MG63 (cell line): ENCODE results near the gene SPINT2. TPM values are rescaled to one million over a fixed set of nuclear protein-coding genes. Genes with fewer than 3 reads are reported as not detected.
A peak's percentile ranks its signal among the peaks of the same experiment; 100 is the strongest.
"Not testable (repeated sequence)": the region's sequence is repeated elsewhere in the genome, so short reads cannot be mapped to it uniquely, and the experiment has no call there.

Experiments
- DNase-seq: peaks from one replicate; pipeline ENCODE4 v3.0.0-alpha.2; 2020
- H3K27me3 ChIP-seq: fragments of 250-450 bp; sonication (Bioruptor Pico); 2 replicates; pipeline ENCODE4 v1.5.1; 2020; ENCODE audit warnings: mild to moderate bottlenecking, moderate library complexity
- H3K36me3 ChIP-seq: fragments of 250-450 bp; sonication (Bioruptor Pico); 2 replicates; pipeline ENCODE4 v1.5.1; 2020; ENCODE audit warnings: mild to moderate bottlenecking, moderate library complexity
- H3K4me3 ChIP-seq: fragments of 250-450 bp; sonication (Bioruptor Pico); 2 replicates; pipeline ENCODE4 v1.5.1; 2020; ENCODE audit warnings: mild to moderate bottlenecking, moderate library complexity
- H3K9me3 ChIP-seq: fragments of 250-450 bp; sonication (Bioruptor Pico); 2 replicates; pipeline ENCODE4 v1.5.1; 2020; ENCODE audit warnings: mild to moderate bottlenecking, moderate library complexity
- total RNA-seq: library from RNA; depleted of rRNA; stranded (reverse); fragments of >200 nt; shearing (Covaris generic); gene quantifications from 2 replicates; pipeline ENCODE4 v1.2.3, GENCODE V29; 2014; ENCODE audit warnings: low replicate concordance

SPINT2 gene
- total RNA-seq, 1 experiment from 2014 or later = 7.7 TPM

DNA sequence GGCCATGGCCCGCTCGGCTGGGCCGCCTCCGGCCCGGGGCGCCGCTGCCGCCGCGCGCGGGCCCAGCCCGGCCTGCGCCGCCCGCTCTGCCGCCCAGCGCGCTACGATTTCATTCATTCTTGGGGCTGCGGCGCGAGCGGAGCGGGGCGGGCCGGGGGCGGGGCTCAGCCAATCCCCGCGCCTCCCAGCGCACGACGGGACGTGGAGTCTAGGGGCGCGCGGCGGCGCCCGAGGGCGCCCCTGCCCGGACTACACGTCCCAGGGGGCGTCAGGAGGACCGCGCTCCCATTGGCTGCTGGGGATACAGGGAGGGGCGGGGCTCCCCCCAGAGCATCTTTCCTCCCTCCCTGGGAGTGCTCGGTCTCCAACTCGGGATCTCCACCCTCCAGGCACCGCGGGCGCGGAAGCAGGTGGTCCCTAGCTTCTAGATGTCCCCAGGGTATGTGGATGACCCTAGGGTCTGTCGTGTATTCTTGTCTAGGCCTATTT lies 34.7 kb upstream of the SPINT2 start:
- no peaks in the 10 kb centered on the region for H3K36me3 ChIP-seq
- H3K27me3 ChIP-seq = peaks cover 14% of the 10 kb centered on the region; the same call in 1 of the 2 replicates
- no peak overlapping the region; the same call in 1 of the 2 replicates for H3K4me3 ChIP-seq
- no peaks in the 10 kb centered on the region for H3K9me3 ChIP-seq
- peak; percentile 88 for DNase-seq

DNA sequence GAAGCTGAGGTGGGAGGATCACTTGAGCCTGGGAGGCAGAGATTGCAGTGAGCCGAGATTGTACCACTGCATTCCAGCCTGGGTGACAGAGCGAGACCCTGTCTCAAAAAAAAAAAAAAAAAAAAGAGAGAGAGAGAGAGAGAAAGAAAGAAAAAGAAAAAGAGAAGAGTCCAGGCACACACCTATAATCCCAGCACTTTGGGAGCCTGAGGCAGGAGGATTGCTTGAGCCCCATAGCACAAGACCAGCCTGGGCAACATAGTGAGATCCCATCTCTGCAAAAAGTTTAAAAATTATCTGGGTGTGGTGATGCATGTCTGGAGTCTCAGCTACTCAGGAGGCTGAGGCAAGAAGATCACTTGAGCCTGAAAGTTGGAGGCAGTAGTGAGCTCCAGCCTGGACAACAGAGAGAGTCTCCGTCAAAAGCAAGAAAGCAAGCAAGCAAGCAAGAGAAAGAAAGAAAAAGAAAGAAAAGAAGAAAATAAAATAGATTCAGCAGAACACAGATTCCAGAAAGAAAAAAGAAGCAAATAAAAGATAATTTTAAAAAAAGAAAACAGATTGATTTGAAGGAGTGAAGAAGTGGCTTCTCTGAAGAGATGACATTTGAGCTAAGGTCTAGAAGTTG lies 33.8 kb upstream of the SPINT2 start:
- not testable (repeated sequence) for H3K9me3 ChIP-seq, DNase-seq, H3K36me3 ChIP-seq, H3K4me3 ChIP-seq
- peaks cover 14% of the 10 kb centered on the region; the same call in 1 of the 2 replicates for H3K27me3 ChIP-seq

DNA sequence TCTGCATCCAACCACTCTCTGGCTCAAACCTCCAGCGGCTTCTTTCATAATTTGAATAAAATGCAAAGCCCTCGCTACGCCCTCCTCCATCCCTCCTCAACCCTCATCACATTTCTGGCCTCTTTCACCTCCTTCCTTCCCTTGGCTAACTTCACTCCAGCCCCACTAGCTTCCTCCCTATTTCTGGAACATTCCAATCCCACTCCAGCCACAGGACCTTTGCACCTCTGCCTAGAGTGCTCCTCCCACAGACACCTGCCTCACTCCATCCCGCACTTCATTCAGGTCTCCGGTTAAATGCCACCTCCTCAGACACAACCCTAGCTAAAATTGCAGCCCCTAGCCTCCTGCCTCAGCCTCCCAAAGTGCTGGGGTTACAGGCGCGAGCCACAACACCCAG lies 32.5 kb upstream of the SPINT2 start:
- no peak for DNase-seq
- H3K27me3 ChIP-seq = peaks cover 14% of the 10 kb centered on the region; the same call in 1 of the 2 replicates
- H3K4me3 ChIP-seq = no peak overlapping the region
- no peaks in the 10 kb centered on the region for H3K36me3 ChIP-seq
- no peaks in the 10 kb centered on the region for H3K9me3 ChIP-seq

DNA sequence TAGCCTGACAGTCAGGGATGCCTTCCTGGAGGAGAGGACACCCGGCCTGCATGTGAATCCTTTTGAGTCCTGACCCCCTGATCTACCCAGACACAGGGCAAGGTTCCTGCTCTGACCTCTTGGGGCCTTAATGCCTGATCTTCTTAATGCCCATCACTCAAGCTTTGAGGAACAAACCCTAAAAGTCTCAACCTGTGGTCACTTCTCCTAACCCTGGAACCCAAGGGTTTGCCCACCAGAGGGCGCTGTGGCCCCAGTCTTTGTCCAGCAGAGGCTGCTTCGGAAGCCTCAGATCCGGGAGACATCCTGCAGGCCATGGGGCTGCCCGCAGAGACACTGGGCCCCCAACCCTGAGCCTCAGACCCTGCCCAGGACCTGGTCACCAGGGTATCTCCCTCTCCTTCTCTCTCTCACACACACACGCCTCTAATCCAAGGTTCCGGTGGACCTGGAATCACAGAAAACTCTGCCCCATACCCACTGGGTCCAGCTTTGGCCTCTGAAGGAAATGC lies 30.6 kb upstream of the SPINT2 start:
- Histone ChIP-seq H3K4me3 (no peak overlapping the region), H3K36me3 (no peaks in the 10 kb centered on the region), H3K9me3 (no peaks in the 10 kb centered on the region), H3K27me3 (peaks cover 13% of the 10 kb centered on the region; the same call in 1 of the 2 replicates)
- DNase-seq = peak; percentile 64

DNA sequence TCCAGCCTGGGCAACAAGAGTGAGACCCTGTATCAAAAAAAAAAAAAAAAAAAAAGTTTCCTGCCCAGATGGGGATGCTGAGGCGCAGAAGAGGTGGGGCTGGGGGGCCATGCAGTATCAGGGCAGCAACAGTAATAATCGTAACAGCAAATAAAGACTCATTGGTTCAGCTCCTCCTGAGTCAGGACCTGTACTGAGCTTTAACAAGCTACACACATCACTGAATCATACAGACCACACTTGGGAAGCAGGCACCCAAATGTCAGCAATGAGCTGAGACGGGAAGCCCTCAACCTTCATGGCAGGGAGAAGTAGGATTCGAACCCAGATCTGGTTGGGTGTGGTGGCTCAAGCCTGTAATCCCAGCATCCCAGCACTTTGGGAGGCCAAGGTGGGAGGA lies 29.8 kb upstream of the SPINT2 start:
- H3K9me3 ChIP-seq = no peaks in the 10 kb centered on the region
- no peaks in the 10 kb centered on the region for H3K36me3 ChIP-seq
- DNase-seq = no peak
- no peak overlapping the region for H3K4me3 ChIP-seq
- H3K27me3 ChIP-seq = peaks cover 9% of the 10 kb centered on the region; the same call in 1 of the 2 replicates

DNA sequence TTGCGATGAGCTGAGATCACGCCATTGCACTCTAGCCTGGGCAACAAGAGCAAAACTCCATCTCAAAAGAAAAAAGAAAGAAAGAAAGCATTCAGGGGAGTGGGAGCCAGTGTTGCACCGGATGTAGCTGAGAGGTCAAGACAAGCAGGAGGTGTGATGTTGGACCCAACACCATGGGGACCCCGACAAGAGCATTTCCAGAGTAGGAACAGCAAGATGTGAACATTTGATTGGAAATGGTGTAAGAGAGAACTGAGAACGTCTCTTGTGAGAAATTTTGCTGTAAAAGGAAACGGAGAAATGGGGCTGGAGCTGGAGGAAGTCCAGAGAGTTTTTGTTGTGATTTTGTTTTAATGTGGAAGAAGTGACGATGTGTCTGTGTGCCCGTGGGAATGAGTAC lies 24.6 kb upstream of the SPINT2 start:
- DNase-seq = no peak
- H3K36me3 ChIP-seq = no peaks in the 10 kb centered on the region
- no peak overlapping the region for H3K4me3 ChIP-seq
- H3K9me3 ChIP-seq = no peaks in the 10 kb centered on the region
- no peaks in the 10 kb centered on the region for H3K27me3 ChIP-seq

DNA sequence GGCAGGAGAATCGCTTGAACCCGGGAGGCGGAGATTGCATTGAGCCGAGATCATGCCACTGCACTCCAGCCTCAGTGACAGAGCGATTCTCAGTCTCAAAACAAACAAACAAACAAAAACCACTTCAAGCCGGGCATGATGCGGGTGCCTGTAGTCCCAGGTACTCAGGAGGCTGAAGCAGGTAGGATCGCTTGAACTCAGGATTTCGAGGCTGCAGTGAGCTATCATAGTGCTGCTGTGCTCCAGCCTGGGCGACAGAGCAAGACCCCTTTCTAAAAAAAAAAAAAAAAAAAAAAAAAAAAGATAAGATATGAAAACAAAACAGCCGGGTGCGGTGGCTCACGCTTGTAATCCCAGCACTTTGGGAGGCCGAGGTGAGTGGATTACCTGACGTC lies 21.1 kb upstream of the SPINT2 start:
- no peaks in the 10 kb centered on the region for H3K36me3 ChIP-seq
- no peaks in the 10 kb centered on the region for H3K27me3 ChIP-seq
- H3K9me3 ChIP-seq = no peaks in the 10 kb centered on the region
- peak overlapping the region; percentile 39 for H3K4me3 ChIP-seq
- DNase-seq = no peak

DNA sequence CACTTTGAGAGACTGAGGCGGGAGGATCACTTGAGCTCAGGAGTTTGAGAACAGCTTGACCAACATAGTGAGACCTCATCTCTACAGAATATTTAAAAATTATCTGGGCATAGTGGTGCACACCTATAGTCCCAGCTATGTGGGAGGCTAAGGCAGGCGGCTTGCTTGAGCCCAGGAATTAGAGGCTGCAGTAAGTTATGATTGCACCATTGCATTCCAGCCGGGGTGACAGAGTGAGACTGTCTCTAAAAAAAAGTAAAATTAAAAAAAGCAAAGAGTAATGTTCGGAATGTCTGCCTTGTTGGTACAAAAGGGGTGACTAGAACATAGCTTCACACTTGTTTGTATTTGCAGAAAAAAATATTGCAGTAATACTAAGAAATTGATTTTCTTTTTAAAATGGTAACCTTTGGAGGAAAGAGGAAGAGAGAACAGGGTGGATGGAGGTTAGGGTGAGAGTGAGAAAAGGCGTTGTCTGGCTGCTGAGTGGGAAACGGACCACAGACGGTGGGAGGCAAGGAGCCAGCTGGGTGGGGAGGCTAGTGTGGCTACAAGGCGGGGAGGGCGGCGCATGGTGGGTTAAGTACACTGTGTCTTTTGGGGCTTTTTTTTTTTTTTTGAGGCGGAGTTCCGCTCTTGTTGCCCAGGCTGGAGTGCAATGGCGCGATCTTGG lies 18.4 kb upstream of the SPINT2 start:
- DNase-seq = no peak
- Histone ChIP-seq H3K36me3 (no peaks in the 10 kb centered on the region), H3K4me3 (no peak overlapping the region), H3K27me3 (no peaks in the 10 kb centered on the region), H3K9me3 (no peaks in the 10 kb centered on the region)

DNA sequence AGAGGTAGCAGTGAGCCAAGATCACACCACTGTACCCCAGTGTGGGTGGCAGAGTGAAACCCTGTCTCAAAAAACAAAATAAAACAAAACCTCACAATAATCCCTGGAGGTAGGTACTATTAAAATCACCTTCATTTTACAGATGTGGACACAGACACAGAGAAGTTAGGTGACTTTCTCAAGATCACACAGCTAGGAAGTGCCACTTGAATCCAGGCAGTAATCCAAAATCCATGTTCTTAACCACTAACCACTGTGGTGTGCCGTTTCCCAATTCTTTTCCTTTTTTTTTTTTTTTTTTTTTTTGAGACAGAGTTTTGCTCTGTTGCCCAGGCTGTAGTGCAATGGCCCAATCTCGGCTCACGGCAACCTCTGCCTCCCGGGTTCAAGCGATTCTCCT lies 17.2 kb upstream of the SPINT2 start:
- Histone ChIP-seq H3K36me3 (no peaks in the 10 kb centered on the region), H3K4me3 (no peak overlapping the region), H3K27me3 (no peaks in the 10 kb centered on the region), H3K9me3 (no peaks in the 10 kb centered on the region)
- no peak for DNase-seq

DNA sequence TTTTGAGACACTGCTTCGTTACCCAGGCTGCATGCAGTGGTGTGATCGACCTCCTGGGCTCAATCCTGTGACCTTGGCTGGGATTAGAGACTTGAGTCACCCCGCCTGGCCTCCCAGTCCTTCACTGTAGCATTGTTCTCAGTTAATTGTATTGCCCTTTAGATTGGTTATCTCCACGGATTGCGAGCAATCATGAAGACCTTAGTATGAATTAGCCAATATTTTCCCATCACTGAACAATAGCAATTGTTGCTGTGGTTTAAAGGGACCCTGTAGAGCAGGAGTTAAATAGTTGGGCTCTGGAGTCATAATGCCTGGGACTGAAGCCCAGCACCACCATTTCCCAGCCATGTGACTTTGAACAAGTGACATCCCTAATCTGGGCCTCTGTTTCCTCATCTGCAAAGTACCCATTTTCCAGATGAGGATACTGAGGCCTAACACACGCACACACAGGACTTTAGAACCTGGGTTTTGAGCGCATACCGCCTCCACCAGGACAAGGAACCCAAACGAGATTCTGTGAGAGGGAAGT lies 16.6 kb upstream of the SPINT2 start:
- DNase-seq = peak; percentile 39
- Histone ChIP-seq H3K4me3 (no peak overlapping the region), H3K9me3 (no peaks in the 10 kb centered on the region), H3K36me3 (no peaks in the 10 kb centered on the region), H3K27me3 (no peaks in the 10 kb centered on the region)

DNA sequence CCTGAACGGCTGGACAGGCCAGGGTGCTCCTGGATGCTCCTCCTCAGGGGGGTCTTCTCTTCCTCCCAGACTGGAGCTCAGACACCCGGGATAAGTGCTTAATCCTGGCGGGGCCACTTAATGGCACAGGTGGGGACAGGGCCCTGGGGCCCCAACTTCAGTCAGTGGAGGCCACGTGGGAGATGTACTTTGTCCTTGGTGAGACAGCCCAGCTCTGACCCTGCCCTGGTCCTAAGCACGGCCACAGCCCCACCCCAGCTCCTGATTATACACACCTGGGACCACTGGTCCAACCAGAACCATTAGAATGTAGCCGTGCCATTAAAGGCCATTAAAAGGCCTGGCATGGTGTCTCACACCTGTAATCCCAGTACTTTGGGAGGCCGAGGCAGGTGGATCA lies 16.0 kb upstream of the SPINT2 start:
- H3K9me3 ChIP-seq = no peaks in the 10 kb centered on the region

DNA sequence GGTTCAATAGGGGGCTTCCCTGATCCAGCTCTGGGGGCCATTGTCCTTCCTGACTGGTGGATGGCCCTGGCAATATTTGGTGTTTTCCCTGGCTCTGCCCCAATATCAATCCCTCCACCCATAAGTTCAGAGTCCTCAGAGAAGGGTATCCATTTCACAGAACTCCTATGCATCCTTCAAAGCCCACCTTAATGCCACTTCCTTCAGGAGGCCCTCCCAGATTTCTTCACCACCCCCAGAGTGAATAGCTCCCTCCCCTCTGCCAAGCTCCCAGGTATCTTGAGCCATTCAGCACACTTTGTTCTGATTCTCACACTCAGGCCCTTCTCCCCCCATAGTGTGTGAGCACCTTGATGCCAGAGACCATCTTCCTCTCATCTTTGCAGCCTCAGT lies 13.9 kb upstream of the SPINT2 start:
- no peaks in the 10 kb centered on the region for H3K36me3 ChIP-seq
- H3K27me3 ChIP-seq = no peaks in the 10 kb centered on the region
- H3K9me3 ChIP-seq = no peaks in the 10 kb centered on the region
- H3K4me3 ChIP-seq = no peak overlapping the region
- no peak for DNase-seq

More for the DNA sequence above, 16.0 kb upstream of the SPINT2 start:
- DNase-seq = no peak
- Histone ChIP-seq H3K4me3 (no peak overlapping the region), H3K36me3 (no peaks in the 10 kb centered on the region), H3K27me3 (no peaks in the 10 kb centered on the region)

DNA sequence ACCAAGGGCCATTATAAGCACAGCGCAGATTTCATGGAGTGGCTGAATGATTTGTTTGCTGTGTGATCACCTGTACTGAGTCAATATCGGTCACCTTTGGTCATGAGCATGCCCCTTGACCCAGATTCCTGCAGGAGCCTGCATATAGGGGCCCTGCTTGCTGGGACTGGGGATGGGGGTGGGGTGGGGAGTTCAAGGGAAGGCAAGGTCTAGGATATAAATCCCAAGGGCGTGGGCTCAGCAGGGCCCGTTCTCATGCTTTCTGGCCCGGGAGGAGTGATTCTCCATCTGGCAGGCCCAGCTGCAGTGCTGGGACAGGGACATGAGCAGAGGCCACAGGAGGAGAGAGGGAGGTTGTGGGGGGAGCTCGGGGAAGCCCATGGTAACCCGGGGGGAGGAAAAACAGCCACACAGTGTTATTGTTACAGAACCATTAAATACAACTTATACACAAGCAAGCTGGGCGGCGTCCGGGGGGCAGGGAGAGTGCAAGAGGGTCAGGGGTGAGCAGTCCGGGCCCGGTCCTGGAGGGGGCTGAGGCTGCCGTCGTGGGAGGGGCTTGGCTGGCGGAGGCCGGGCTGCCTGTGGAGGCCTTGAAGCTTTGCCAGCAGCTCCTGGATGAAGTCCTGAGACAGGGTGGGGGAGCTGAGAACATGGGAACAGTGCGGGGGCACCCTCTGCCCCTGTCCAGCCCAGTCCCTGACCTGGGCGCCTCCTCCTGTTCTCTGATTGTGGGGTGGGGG lies 13.4 kb upstream of the SPINT2 start:
- no peak overlapping the region for H3K4me3 ChIP-seq
- H3K27me3 ChIP-seq = no peaks in the 10 kb centered on the region
- no peak for DNase-seq
- H3K36me3 ChIP-seq = no peaks in the 10 kb centered on the region
- H3K9me3 ChIP-seq = no peaks in the 10 kb centered on the region

DNA sequence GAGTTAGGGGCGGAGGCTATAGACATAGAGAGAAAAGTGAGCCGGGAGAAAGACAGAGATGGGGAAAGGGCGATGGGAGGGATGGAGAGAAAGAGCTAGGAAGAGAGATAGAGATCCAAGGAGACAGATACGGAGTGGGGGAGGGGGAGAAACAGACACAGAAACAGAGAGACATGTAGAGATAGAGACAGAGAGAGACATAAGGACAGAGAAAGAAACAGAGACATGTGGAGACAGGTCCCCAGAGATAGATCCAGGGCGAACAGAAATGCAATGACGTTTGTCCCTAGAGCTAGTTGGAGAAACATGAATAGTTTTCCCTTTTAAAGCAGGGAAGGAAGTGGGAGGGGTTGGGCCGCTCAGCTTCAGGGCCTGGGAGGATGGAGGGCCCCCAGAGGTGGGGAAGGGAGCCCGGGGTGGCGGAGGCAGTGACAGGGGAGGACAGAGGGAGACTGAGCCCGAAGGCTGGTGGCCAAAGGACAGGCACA lies 12.8 kb upstream of the SPINT2 start:
- DNase-seq = no peak
- no peak overlapping the region for H3K4me3 ChIP-seq
- no peaks in the 10 kb centered on the region for H3K36me3 ChIP-seq
- no peaks in the 10 kb centered on the region for H3K9me3 ChIP-seq
- no peaks in the 10 kb centered on the region for H3K27me3 ChIP-seq

DNA sequence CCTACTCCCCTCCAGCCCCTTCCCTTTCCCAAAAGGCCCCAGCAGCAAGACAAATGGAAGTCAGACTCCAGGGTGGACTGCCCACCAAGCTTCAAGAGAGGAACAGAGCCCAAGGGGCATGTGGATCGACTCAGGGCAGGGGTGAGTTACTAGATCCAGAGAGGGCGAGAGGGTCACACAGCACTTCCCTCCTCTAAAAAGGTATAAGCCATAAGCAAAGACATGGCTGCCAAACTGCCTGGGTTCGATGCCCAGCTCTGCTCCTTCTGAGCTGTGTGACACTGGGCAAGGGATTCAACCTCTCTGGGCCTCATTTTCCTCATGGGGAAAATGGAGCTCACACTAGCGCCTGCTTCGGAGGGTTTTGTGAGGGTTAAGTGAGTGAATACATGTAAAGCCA lies 12.0 kb upstream of the SPINT2 start:
- H3K4me3 ChIP-seq = no peak overlapping the region
- no peaks in the 10 kb centered on the region for H3K27me3 ChIP-seq
- no peaks in the 10 kb centered on the region for H3K9me3 ChIP-seq
- H3K36me3 ChIP-seq = no peaks in the 10 kb centered on the region
- DNase-seq = no peak

DNA sequence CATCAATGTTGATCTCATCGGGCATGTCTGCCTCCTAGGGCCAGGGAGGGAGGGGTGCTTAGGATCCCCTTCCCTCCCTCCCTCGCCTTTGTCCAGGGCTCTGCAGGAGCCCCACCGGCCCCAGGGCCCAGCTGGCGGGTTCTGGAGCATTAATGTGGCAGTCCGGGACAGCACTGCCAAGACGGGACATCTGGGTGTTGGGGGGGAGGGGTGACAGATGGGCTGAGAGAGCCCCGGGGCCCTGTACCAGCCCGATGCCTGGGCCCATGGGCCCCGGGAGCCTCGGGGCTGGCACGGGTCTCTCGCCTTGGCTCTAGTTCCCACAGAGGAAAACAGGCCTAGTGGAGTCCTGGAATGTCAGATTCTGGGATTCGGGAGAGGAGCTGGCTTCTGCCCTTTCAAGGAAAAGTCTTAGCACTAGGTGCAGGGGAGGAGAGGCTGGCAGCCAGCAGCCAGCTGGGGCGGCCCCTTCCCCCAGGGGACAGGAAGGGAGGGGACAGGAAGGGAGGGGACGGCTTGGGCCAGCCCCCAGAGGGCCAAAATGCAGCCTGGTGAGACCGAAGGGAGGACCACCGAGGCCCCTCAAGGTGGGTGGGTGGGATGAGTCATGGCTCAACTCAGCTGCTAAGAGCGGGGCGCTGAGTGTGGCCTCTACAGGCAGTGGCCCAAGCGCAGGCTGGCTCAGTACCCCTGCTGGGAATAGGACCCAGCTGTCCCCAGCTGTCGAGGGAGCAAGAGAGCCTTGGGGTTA lies 11.3 kb upstream of the SPINT2 start:
- no peaks in the 10 kb centered on the region for H3K9me3 ChIP-seq
- no peaks in the 10 kb centered on the region for H3K36me3 ChIP-seq
- H3K4me3 ChIP-seq = no peak overlapping the region
- no peaks in the 10 kb centered on the region for H3K27me3 ChIP-seq
- peak; percentile 66 for DNase-seq
